ENCODE results near the gene RAD18.

GRCh38 chr3:8983591-8983990, 20.3 kb upstream of the RAD18 start:
- TF ChIP-seq, protein P1, sequence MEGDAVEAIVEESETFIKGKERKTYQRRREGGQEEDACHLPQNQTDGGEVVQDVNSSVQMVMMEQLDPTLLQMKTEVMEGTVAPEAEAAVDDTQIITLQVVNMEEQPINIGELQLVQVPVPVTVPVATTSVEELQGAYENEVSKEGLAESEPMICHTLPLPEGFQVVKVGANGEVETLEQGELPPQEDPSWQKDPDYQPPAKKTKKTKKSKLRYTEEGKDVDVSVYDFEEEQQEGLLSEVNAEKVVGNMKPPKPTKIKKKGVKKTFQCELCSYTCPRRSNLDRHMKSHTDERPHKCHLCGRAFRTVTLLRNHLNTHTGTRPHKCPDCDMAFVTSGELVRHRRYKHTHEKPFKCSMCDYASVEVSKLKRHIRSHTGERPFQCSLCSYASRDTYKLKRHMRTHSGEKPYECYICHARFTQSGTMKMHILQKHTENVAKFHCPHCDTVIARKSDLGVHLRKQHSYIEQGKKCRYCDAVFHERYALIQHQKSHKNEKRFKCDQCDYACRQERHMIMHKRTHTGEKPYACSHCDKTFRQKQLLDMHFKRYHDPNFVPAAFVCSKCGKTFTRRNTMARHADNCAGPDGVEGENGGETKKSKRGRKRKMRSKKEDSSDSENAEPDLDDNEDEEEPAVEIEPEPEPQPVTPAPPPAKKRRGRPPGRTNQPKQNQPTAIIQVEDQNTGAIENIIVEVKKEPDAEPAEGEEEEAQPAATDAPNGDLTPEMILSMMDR (IDR thresholded peaks at IDR 0.05) = no peak
- no peak for TF ChIP-seq POLR2A (IDR thresholded peaks at IDR 0.05)
